Activated naive CD4-positive, alpha-beta T cell treated with anti-CD3 and anti-CD28 coated beads, Interleukin-2, amount 10 ng/mL, durations not matched to agents 7 days and 5 days (primary cell): ENCODE data around the gene SVOP.
"Not testable (repeated sequence)": the region's sequence is repeated elsewhere in the genome, so short reads cannot be mapped to it uniquely, and the experiment has no call there.

Source experiments
- CTCF ChIA-PET: fragments of 350-600 bp; sonication (Branson Sonifier 250); formaldehyde crosslinking; loops from one replicate; lab custom pipeline; 2021; ENCODE audit warnings: antibody characterized with exemption; lab: Charles Lee
- DNase-seq: peaks from one replicate; pipeline ENCODE4 v3.0.0-alpha.2; 2020
- H3K27ac Mint-ChIP-seq: one replicate; pipeline ENCODE4 v1.8.0; 2021; ENCODE audit warnings: mild to moderate bottlenecking, moderate library complexity, mixed read lengths
- H3K27me3 Mint-ChIP-seq: one replicate; pipeline ENCODE4 v1.8.0; 2021; ENCODE audit warnings: mild to moderate bottlenecking, mixed read lengths
- H3K36me3 Mint-ChIP-seq: one replicate; pipeline ENCODE4 v1.8.0; 2021; ENCODE audit warnings: mixed read lengths
- H3K4me1 Mint-ChIP-seq: one replicate; pipeline ENCODE4 v1.8.0; 2021; ENCODE audit warnings: mixed read lengths
- H3K4me3 Mint-ChIP-seq: one replicate; pipeline ENCODE4 v1.8.0; 2021; ENCODE audit warnings: mild to moderate bottlenecking, moderate library complexity, mixed read lengths
- H3K9me3 Mint-ChIP-seq: one replicate; pipeline ENCODE4 v1.8.0; 2021; ENCODE audit warnings: mixed read lengths

Gene SVOP

DNA sequence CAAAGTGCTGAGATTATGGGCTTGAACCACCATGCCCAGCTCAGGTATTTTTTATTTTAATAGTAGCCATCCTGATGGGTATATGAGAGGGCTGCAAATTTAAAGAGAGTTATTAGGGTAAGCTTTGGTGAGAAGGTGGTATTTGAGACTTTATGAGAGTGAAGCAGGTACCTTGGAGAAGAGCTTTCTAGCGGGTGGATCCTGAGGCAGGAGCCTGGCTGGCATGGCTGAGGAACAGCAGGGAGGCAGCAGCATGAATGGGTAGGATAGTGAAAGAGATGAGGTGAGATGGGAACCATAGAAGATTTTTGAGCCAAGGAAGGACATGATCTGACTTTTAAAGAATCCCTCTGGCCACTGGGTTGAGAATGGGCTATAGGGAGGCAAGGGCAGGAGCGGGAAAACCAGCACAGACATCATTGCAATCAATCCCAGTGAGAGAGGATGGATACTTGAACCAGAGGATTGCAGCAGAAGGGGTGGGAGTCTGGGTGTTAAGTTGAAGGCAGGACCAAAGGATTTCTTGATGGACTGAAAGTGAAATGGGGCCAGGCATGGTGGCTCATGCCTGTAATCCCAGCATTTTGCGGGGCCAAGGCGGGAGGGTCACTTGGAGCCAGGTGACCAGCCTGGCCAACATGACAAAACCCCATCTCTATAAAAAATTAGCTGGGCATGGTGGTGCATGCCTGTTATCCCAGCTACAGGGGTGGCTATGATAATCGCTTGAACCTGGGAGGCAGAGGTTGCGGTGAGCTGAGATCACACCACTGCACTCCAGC lies 5.7 kb downstream of the SVOP start:
- Mint-ChIP-seq H3K4me3 (no peak overlapping the region), H3K27me3 (peaks cover 12% of the 10 kb centered on the region), H3K27ac (no peak overlapping the region), H3K36me3 (no peaks in the 10 kb centered on the region), H3K4me1 (no peaks in the 10 kb centered on the region), H3K9me3 (no peaks in the 10 kb centered on the region)
- no peak for DNase-seq
- CTCF ChIA-PET, result no interaction called here

DNA sequence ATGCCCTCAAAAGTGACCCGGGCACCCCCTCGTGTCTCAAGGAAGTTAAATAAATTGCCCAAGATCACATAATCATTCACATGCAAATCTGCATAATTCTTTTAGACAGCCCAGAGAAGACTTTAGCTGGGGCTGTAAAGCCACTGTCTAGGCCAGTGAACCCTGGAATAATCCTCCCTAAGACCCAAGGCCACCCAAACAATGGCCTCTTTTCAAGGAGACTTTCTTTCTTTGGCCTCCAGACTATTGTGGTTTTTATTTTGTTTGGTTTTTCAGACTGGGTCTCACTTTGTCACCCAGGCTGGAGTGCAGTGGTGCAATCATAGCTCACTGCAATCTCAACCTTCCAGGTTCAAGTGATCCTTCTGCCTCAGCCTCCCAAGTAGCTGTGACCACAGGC lies 10.6 kb downstream of the SVOP start:
- no peaks in the 10 kb centered on the region for H3K9me3 Mint-ChIP-seq
- H3K27me3 Mint-ChIP-seq, result peaks cover 23% of the 10 kb centered on the region
- CTCF ChIA-PET, result no interaction called here
- no peak overlapping the region for H3K27ac Mint-ChIP-seq
- H3K4me3 Mint-ChIP-seq, result no peak overlapping the region
- no peak for DNase-seq
- H3K36me3 Mint-ChIP-seq, result no peaks in the 10 kb centered on the region
- no peaks in the 10 kb centered on the region for H3K4me1 Mint-ChIP-seq

GRCh38 chr12:109009766-109010165 lies 11.1 kb downstream of the SVOP start:
- Mint-ChIP-seq H3K9me3 (no peaks in the 10 kb centered on the region), H3K27ac (no peak overlapping the region), H3K27me3 (peaks cover 20% of the 10 kb centered on the region), H3K36me3 (no peaks in the 10 kb centered on the region), H3K4me3 (no peak overlapping the region), H3K4me1 (no peaks in the 10 kb centered on the region)
- no peak for DNase-seq
- CTCF ChIA-PET, result no interaction called here

GRCh38 chr12:109004017-109004416 lies 16.9 kb downstream of the SVOP start:
- H3K4me1 Mint-ChIP-seq, result no peaks in the 10 kb centered on the region
- H3K9me3 Mint-ChIP-seq, result no peaks in the 10 kb centered on the region
- no peak overlapping the region for H3K4me3 Mint-ChIP-seq
- DNase-seq, result no peak
- H3K27ac Mint-ChIP-seq, result no peak overlapping the region
- H3K27me3 Mint-ChIP-seq, result peaks cover 20% of the 10 kb centered on the region
- H3K36me3 Mint-ChIP-seq, result no peaks in the 10 kb centered on the region
- CTCF ChIA-PET, result no interaction called here

DNA sequence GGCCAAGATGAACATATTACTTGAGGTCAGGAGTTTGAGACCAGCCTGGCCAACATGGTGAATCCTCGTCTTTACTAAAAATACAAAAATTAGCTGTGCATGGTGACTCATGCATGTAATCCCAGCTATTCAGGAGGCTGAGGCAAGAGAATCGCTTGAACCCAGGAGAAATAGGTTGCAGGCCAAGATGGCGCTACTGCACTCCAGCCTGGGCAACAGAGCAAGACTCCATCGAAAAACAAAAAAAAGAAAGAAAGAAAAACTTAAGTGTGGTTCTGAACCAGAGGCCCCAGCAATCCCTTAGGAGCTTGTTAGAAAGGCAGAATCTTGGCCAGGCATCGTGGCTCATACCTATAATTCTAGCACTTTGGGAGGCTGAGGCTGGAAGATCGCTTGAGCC lies 24.5 kb downstream of the SVOP start:
- Mint-ChIP-seq H3K27me3 (no peaks in the 10 kb centered on the region), H3K4me3 (no peak overlapping the region)

DNA sequence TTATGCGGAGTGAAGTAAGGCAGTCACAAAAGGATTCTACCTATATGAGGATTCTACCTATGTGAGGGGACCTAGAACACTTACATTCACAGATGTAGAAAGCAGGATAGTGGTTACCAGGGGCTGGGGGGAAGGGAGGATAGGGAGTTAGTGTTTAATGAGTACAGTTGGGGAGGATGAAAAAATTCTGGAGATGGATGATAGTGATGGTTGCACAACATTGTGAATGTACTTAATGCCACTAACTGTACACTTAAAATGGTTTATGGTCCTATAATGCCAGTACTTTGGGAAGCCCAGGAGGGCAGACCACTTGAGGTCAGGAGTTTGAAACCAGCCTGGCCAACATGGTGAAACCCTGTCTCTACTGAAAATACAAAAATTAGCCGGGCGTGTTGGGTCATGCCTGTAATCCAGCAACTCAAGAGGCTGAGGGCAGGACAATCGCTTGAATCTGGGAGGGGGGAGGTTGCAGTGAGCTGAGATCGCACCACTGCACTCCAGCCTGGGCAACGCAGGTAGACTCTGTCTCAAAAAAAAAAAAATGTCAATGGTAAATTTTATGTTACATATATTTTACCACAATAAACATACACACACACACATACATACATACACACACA lies 25.4 kb downstream of the SVOP start:
- peaks cover 4% of the 10 kb centered on the region for H3K9me3 Mint-ChIP-seq
- H3K27me3 Mint-ChIP-seq, result no peaks in the 10 kb centered on the region
- H3K4me1 Mint-ChIP-seq, result peaks cover 4% of the 10 kb centered on the region
- H3K4me3 Mint-ChIP-seq, result no peak overlapping the region
- CTCF ChIA-PET, result no interaction called here
- H3K27ac Mint-ChIP-seq, result no peak overlapping the region
- DNase-seq, result no peak
- H3K36me3 Mint-ChIP-seq, result no peaks in the 10 kb centered on the region

More for the DNA sequence above, 24.5 kb downstream of the SVOP start:
- no peak for DNase-seq
- Mint-ChIP-seq H3K36me3 (no peaks in the 10 kb centered on the region), H3K27ac (no peak overlapping the region), H3K4me1 (peaks cover 4% of the 10 kb centered on the region), H3K9me3 (peaks cover 4% of the 10 kb centered on the region)
- CTCF ChIA-PET, result no interaction called here

- H3K27ac Mint-ChIP-seq, CTCF ChIA-PET, H3K36me3 Mint-ChIP-seq, H3K27me3 Mint-ChIP-seq, H3K9me3 Mint-ChIP-seq, H3K4me1 Mint-ChIP-seq, DNase-seq, H3K4me3 Mint-ChIP-seq: not testable (repeated sequence)
Measured at GRCh38 chr12:108990103-108990502, 30.8 kb downstream of the SVOP start.

GRCh38 chr12:108989376-108989775 lies 31.5 kb downstream of the SVOP start:
- no peaks in the 10 kb centered on the region for H3K4me1 Mint-ChIP-seq
- DNase-seq, result no peak
- no peak overlapping the region for H3K27ac Mint-ChIP-seq
- CTCF ChIA-PET, result no interaction called here
- no peak overlapping the region for H3K4me3 Mint-ChIP-seq
- H3K27me3 Mint-ChIP-seq, result peaks cover 7% of the 10 kb centered on the region
- H3K9me3 Mint-ChIP-seq, result no peaks in the 10 kb centered on the region
- H3K36me3 Mint-ChIP-seq, result no peaks in the 10 kb centered on the region

DNA sequence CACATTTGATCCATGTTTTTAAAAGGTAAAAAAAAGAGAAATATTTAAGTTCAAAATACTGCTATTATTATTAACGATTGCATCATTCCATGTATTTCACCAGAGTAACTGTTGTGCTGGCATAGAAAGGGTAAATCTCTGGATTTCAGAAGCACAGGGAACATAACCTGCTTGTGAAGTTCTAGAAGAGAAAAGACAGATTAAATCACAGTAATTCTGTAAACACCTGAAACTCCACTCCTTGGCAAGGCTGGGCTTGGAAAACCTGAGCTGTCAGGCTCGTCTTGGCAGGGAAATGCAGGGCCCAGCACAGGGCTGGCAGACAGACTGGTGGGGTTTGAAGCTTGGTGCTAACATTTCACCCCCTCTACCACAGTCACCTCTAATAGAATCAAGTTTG lies 35.1 kb downstream of the SVOP start:
- Mint-ChIP-seq H3K9me3 (no peaks in the 10 kb centered on the region), H3K27ac (no peak overlapping the region), H3K4me3 (no peak overlapping the region), H3K4me1 (no peaks in the 10 kb centered on the region), H3K36me3 (no peaks in the 10 kb centered on the region), H3K27me3 (peaks cover 7% of the 10 kb centered on the region)
- DNase-seq, result no peak
- CTCF ChIA-PET, result no interaction called here

DNA sequence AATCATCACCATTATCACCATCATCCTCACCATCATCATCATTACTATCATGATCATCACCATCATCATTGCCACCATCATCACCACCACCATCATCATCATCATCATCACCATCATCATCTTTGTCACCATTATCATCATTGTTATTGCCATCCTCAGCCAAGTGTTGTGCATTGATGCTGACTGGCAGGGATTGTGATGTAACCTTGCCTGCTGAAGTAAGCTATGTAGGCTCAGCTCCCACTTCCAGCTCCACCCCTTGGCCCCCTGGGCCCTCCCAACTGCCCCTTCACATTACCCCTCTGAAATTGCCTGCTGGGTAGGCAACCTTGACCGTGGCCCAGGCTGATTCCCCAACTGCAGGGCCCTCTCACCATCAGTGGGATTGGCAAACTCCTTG lies 37.6 kb downstream of the SVOP start:
- Mint-ChIP-seq H3K27me3 (peaks cover 7% of the 10 kb centered on the region), H3K4me1 (no peaks in the 10 kb centered on the region), H3K36me3 (no peaks in the 10 kb centered on the region), H3K4me3 (no peak overlapping the region), H3K9me3 (no peaks in the 10 kb centered on the region), H3K27ac (no peak overlapping the region)
- no peak for DNase-seq
- CTCF ChIA-PET, result no interaction called here

DNA sequence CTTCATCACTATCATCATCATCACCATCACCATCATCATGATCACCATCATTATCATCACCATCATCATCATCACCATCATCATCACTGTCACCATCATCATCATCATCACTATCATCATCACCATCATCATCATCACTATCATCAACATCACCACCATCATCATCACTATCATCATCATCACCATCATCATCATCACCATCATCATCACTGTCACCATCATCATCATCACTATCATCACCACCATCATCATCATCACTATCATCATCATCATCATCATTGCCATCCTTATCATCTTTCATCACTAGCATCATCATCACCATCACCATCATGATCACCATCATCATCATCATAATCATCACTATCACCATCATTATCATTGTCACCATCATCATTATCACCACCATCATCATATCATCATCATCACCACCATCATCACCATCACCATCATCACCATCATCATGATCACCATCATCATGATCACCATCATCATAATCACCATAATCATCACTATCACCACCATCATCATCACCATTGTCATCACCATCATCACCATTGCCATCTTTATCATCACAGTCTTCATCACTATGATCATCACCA lies 38.1 kb downstream of the SVOP start:
- DNase-seq, result no peak
- Mint-ChIP-seq H3K4me1 (no peaks in the 10 kb centered on the region), H3K4me3 (no peak overlapping the region), H3K27me3 (peaks cover 7% of the 10 kb centered on the region), H3K36me3 (no peaks in the 10 kb centered on the region), H3K27ac (no peak overlapping the region), H3K9me3 (no peaks in the 10 kb centered on the region)
- CTCF ChIA-PET, result no interaction called here

GRCh38 chr12:108981835-108982234 lies 39.0 kb downstream of the SVOP start:
- no peak overlapping the region for H3K4me3 Mint-ChIP-seq
- H3K36me3 Mint-ChIP-seq, result no peaks in the 10 kb centered on the region
- no peaks in the 10 kb centered on the region for H3K9me3 Mint-ChIP-seq
- H3K4me1 Mint-ChIP-seq, result no peaks in the 10 kb centered on the region
- CTCF ChIA-PET, result no interaction called here
- no peak for DNase-seq
- H3K27me3 Mint-ChIP-seq, result peaks cover 13% of the 10 kb centered on the region
- H3K27ac Mint-ChIP-seq, result no peak overlapping the region

- Mint-ChIP-seq H3K9me3 (no peaks in the 10 kb centered on the region), H3K27ac (no peak overlapping the region), H3K27me3 (peaks cover 13% of the 10 kb centered on the region), H3K4me3 (no peak overlapping the region), H3K36me3 (no peaks in the 10 kb centered on the region), H3K4me1 (no peaks in the 10 kb centered on the region)
- CTCF ChIA-PET, result no interaction called here
- DNase-seq, result no peak
Measured at GRCh38 chr12:108980831-108981618, 39.8 kb downstream of the SVOP start.

GRCh38 chr12:108977360-108977759 lies 43.5 kb downstream of the SVOP start:
- CTCF ChIA-PET, result interaction anchor here (0.6 kb wide), 1 partner anchor 135 kb away, joined by 3 read pairs; no protein-coding TSS in a partner anchor
- DNase-seq, result no peak

More at GRCh38 chr12:108977360-108977759, 43.5 kb downstream of the SVOP start:
- Mint-ChIP-seq H3K36me3 (no peaks in the 10 kb centered on the region), H3K4me3 (no peak overlapping the region), H3K9me3 (no peaks in the 10 kb centered on the region), H3K27ac (no peak overlapping the region), H3K27me3 (peaks cover 9% of the 10 kb centered on the region), H3K4me1 (no peaks in the 10 kb centered on the region)
